Kidney epithelial cell (primary cell): ENCODE results near the gene OBSL1. TPM values are rescaled to one million over a fixed set of nuclear protein-coding genes. Genes with fewer than 3 reads are reported as not detected.

Experiments
- DNase-seq: peaks from one replicate; pipeline ENCODE4 v3.0.0-alpha.2; 2010; ENCODE audit warnings: low read depth
- H3K27me3 ChIP-seq: 2 replicates; pipeline ENCODE4 v1.6.0; 2011; ENCODE audit warnings: low read length; ENCODE audit not compliant: control insufficient read depth, insufficient read depth
- H3K36me3 ChIP-seq: 2 replicates; pipeline ENCODE4 v1.5.1; 2011; ENCODE audit warnings: low read length; ENCODE audit not compliant: control insufficient read depth, insufficient read depth
- H3K4me3 ChIP-seq: 2 replicates; pipeline ENCODE4 v1.5.1; 2011; ENCODE audit warnings: low read depth, mild to moderate bottlenecking, control low read depth, low read length
- total RNA-seq: library from RNA; depleted of rRNA; stranded (reverse); fragments of >200 nt; gene quantifications from 2 replicates; pipeline ENCODE4 v1.2.3, GENCODE V29; 2015
- TF ChIP-seq, protein P1 (sequence below): IDR thresholded peaks from 2 replicates; pipeline ENCODE4 v1.5.1; 2011; ENCODE audit warnings: mild to moderate bottlenecking, moderate library complexity, low read length, control low read depth, inconsistent platforms; ENCODE audit not compliant: insufficient read depth, poor library complexity, severe bottlenecking

Gene OBSL1
- total RNA-seq, 1 donor from 2014 or later = 39.8 TPM

DNA sequence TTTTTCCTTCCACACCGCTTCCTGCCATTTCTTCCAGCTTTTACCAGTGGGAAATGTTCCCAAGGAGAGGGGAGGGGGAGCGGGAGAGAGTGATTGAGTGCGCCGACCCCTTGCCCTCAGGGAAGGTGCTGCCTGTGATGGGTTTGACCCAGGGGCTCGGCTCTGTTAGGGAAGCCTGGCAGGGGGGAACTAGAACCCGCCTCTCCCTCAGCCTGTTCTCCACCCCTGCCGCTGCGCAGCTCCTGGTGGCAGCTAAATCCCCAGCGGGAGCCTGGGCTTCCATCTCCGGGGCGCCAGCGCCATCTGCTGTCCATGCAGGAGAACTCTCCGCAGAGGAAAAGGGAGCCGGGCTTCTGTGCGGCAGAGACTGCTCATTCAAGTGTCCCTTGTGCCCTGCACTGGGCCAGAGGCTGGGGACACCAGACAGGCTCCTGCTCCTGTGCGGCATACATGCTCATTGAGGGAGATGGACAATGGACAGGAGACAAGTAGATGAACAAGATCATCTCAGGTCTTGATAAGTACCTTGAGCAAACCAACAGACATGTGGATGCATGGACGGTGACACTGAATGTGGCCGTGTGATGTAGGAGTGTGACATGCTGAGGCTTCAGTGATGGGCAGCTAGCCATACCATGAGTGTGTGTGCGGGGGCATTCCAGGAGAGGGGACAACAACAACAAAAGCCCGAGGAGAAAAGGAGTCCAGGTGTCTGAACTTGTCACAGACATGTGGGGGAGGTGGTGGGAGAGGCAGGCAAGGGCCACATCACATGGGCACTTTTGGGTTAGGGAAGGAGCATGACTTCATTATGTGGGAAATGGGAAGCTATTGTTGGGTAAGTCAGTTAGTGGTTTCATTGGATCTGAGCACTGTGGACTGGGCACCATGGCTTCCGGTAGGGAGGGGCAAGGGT is 41.0 kb downstream of the OBSL1 start:
- Histone ChIP-seq H3K36me3 (no peaks in the 10 kb centered on the region), H3K27me3 (peaks cover 56% of the 10 kb centered on the region), H3K4me3 (no peak overlapping the region)
- TF ChIP-seq, protein P1, sequence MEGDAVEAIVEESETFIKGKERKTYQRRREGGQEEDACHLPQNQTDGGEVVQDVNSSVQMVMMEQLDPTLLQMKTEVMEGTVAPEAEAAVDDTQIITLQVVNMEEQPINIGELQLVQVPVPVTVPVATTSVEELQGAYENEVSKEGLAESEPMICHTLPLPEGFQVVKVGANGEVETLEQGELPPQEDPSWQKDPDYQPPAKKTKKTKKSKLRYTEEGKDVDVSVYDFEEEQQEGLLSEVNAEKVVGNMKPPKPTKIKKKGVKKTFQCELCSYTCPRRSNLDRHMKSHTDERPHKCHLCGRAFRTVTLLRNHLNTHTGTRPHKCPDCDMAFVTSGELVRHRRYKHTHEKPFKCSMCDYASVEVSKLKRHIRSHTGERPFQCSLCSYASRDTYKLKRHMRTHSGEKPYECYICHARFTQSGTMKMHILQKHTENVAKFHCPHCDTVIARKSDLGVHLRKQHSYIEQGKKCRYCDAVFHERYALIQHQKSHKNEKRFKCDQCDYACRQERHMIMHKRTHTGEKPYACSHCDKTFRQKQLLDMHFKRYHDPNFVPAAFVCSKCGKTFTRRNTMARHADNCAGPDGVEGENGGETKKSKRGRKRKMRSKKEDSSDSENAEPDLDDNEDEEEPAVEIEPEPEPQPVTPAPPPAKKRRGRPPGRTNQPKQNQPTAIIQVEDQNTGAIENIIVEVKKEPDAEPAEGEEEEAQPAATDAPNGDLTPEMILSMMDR = peak; percentile 98
- no peak for DNase-seq

DNA sequence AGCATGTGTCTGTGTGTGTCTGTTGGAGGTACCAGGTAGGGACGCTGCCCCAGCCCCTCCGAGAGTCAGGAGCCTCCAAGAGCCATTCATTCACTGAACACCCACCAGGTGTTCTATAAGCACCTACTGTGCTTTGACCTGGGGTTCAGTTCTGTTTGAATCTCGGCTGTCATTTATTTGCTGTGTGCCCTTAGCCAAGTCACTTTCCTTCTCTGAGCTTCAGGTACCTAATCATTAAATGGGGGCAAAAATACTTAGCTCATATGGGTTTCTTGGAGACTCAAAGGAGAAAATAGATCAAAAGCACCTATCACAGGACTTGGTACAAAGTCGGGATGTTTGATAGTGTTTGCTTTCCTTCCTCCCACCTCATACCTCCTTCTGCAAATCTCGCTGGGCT is 43.9 kb downstream of the OBSL1 start:
- DNase-seq = no peak
- no peak overlapping the region for H3K4me3 ChIP-seq
- peaks cover 50% of the 10 kb centered on the region for H3K27me3 ChIP-seq
- TF ChIP-seq, protein P1 = no peak
- no peaks in the 10 kb centered on the region for H3K36me3 ChIP-seq

DNA sequence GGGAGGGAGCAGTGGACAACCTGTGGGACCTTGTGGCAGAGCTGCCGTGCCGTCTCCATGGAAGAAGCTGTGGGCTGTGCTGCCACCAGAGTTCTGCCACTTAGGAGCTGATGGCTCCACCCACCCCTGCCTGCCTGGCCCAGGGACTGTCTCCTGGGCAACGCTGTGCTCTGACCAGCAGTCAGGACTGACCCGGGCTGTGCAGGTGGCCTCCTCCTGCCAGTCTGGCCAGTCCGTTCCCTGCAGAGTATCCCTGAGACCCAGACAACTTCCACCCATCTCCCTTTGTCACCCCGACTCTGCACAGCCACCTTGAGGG is 44.3 kb downstream of the OBSL1 start:
- DNase-seq = no peak
- peaks cover 46% of the 10 kb centered on the region for H3K27me3 ChIP-seq
- TF ChIP-seq, protein P1 = no peak

DNA sequence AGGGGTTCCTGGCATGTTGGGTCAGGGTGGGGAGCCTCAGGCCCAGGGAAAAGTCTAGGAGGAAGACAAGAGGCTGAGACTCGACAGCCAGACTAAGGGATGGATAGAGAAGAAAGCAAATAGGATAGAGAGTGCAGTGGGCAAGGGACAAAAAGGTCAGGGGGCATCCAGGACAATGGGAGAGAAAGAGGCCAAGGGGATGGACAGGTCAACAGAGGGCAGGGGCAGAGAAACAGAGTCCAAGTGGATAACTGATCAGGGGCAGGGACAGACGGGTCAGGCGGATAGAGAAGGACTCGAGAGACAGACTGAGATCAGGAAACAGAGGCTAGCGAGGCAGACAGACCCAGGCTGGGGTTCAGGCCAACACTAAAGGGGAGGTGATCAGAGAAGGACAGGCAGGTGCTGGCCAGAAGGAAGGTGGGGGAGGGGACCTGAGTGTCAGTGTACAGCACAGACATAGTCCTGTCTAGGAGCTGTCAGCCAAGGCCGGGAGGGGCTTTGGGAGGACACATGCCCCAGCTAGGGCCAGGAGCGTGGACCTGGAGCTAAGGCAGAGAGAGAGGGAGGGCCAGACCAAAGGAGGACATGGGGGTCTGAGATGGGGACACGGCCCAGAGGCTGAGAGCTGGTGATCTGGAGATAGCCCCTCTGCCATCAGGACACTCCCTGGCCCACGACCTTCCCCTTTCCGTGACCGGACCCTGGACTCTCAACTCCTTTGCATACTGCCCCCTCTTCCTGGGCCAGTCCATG is 44.8 kb downstream of the OBSL1 start:
- H3K27me3 ChIP-seq = peaks cover 41% of the 10 kb centered on the region

More for the DNA sequence above, 44.3 kb downstream of the OBSL1 start:
- Histone ChIP-seq H3K36me3 (no peaks in the 10 kb centered on the region), H3K4me3 (no peak overlapping the region)

DNA sequence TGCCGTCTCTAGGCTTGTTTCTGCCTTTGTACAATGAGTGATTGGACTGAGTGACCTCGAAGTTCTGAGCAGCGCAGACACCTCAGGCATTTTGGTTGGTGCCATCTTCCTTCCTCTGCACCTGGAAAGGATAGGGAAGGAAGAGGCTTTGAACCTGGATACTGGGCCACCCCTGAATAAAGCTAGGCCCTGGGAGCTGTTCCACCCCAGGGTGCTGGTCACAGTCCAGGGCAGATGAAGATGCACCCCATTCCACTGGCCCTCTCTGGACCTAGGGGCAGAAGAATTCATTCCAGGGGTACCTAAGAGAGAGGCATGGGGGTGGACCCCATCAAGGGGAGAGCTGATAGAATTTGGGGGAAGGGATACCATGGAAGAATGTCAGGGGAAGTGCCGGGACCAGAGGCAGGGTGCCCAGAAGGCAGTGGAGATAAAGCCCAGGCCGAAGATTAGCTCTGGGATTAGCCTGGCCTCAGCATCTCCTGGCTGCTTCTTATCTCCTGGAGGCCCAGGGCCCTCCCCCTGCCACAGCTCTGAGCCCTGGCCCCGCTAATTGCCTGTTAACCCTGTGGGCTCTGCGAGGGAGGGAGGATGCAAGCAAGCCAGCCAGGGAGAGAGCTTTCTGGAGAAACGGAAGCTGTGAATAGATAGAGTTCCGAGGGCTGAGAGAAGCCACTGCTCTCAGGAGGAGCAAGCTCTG is 45.7 kb downstream of the OBSL1 start:
- TF ChIP-seq, protein P1 = no peak
- Histone ChIP-seq H3K4me3 (no peak overlapping the region), H3K27me3 (peaks cover 39% of the 10 kb centered on the region), H3K36me3 (no peaks in the 10 kb centered on the region)
- DNase-seq = no peak

More for the DNA sequence above, 44.8 kb downstream of the OBSL1 start:
- no peak overlapping the region for H3K4me3 ChIP-seq
- no peaks in the 10 kb centered on the region for H3K36me3 ChIP-seq
- no peak for DNase-seq
- TF ChIP-seq, protein P1 = no peak
